ENCODE measurements around the gene CAPN15.

The CAPN15 gene

DNA sequence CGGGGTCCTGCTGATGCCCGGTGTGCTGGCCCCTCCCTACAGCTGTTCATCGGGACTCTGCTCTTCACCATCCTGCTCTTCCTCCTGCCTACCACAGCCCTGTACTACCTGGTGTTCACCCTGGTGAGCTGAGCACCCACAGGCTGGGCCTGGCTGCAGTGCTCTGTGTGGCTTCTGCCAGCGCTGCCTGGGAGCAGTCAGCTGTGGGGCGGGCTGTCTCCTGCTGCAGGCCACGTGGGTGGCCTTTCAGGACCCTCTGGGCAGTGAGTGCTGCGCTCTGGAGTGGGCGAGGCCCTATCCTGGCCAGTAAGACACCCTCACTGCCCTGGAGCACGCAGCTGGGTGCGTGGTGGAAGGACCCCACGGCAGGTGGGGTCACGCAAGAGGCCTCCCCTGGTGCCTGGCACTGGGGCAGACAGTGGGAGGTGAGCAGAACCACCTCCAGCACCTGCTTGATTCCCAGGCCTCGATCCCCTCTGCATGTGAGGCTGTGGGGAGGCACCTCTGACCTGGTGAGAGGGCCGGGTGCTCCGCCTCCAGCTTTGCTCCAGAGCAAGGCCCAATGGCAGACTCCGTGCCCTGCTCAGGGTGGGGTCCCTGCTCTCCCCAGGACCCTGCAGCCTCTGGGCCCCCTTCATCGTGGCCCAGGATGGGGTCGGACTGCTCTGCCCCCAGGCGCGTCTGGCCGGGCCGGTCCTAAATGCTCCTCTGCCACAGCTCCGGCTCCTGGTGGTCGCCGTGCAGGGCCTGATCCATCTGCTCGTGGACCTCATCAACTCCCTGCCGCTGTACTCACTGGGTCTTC lies 52.8 kb downstream of the CAPN15 start:
- no peak for DNase-seq

DNA sequence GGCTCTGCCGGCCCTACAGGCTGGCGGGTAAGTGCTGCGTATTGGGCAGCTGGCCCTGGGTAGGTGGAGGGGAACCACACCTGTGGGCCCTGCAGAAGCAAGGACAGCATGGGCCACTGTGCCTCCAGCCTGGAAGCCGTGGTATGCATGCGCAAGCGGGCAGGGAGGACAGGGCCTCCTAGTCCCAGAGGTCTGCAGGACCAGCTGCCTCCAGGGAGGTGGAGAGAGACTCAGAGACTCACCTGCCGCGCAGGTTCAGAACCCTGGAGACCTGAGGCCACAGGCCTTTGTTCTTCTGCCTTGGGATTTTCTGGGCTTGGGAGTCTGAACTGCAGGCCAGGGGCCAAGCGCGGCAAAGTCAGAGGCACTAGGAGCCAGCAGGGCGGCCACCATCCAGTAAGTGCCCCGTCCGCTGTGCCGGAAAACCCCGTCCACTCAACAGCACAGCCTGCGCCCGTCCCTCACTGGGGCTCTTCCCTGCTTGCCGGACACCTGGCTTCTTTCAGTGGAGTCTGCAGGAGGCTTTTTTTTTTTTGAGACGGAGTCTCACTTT lies 53.5 kb downstream of the CAPN15 start:
- DNase-seq, result no peak

- no peak for DNase-seq
These were observed 54.7 kb downstream of the CAPN15 start for GRCh38 chr16:582218-582613.

- DNase-seq, result no peak
These were observed 55.3 kb downstream of the CAPN15 start for GRCh38 chr16:582614-583331.

DNA sequence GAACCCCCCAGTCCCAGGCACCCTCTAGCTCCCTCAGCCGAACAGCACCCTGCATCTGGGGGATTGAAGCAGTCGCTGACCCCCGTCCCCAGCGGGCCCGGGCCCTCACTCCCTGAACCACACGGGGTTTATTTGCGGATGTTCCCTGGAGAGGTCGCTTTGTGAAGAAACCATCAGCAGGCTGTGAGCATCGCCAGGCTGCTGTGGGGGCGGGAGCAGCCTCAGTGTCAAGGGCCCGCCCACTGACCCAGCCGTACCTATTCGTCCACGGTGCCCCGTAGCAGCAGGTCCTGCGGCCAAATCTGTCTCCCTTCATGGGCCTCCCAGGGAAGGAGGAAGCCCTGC lies 55.9 kb downstream of the CAPN15 start:
- no peak for DNase-seq

DNA sequence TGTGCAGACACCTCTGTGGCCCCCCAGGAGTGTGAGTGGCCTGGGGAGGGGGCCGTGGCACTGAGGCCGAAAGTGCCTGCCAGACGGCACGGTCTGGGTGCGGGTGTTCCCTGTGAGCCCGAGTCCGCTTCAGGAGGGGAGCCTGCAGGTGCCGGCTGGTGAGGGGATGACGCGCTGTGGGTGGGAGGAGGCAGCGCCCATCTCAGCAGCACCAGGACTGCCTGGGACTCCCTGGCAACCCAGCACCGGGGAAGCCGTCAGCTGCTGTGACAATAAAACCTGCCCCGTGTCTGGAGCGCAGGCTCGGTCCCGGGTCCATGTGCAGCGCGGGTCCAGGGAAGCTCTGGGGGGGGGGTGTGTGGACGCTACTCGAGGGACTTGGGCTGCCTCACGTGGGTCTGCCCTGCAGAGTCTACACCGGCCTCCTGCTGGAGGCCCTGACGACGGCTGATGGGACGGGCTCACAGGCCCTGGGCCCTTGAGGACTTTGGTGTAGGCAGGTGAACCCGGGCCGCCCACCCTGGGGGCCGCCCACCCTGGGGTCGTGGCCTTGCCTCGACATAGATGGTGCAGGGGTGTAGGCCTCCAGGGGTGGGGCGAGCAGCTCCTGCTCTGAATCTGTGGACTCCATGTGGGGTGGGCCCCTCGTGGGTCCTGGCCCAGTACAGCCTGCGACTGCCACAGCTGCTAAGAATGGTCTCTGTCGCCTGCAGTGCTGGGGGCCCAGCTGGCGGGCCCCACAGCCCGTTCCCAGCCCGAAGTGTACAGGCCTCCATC lies 56.5 kb downstream of the CAPN15 start:
- DNase-seq, result no peak

DNA sequence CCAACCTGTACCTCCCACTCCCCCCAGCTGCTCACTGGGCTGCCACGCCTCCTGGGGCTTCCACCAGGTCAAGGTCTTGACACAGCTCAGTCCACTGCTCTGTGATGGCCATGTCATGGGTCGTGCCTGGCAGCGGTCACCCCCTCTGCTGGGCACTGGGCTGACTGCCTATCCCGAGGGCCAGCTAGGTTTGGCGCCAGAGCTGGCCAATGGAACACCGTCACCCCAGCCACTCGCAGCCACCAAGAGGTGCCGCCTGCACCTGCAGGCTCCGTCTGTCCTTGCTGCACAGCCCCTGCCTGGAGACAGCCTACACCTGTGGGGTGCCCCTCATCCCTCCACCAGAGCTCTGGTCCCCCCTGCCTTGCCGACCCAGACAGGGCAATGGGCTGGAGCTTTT lies 57.8 kb downstream of the CAPN15 start:
- DNase-seq, result no peak

GRCh38 chr16:586047-586644 lies 58.6 kb downstream of the CAPN15 start:
- DNase-seq, result no peak

- no peak for DNase-seq
These were observed 59.4 kb downstream of the CAPN15 start for GRCh38 chr16:586645-587590.

DNA sequence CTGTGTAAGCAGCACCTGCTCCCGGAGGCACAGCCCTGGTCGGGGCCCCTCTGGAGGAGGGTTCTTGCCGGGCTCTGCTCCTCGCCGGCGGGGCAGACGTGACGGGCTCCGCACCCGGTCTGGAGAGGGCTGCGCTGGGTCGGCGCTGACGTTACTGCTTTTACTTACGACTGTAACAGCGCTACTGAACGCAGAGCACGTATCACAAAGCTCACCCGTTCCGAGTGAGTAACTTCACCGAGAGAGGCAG lies 61.1 kb downstream of the CAPN15 start:
- DNase-seq, result no peak

DNA sequence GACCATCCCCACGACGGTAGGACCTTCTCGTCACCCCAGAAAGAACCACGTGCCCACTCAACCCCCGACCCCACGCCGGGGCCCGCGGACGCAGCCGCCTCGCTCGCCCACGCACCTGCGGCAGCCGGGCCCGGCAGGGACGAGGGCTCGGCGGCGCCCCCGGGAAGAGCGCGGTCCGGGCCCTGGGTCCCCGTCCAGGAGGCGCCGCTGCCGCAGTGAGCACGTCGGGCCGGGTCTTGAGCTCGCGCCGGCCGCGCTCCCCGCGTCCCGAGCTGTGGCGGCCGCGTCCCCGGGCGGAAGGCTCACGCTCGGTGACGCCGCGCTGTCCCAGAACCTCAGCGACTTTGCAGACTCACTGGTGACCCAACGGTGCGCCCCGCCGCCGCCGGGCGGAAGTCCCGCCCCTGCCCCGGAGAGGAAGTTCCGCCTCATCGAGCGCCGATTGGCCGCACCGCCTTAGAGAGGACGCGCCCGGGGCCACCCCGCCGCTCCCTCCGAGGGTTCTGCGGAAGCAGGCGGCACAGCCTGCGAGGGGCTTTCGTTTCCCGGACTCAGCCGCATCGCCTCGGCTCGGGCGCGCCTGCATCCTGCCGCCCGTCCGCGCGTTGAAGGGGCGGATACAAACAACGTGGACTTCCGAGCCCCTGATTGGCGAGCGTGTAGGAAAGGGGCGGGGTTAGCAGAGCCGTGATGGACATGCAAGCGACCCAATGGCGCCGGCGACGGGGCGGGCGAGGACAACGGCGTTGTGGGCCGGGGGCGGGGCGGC lies 61.6 kb downstream of the CAPN15 start:
- peak; percentile 95 for DNase-seq

DNA sequence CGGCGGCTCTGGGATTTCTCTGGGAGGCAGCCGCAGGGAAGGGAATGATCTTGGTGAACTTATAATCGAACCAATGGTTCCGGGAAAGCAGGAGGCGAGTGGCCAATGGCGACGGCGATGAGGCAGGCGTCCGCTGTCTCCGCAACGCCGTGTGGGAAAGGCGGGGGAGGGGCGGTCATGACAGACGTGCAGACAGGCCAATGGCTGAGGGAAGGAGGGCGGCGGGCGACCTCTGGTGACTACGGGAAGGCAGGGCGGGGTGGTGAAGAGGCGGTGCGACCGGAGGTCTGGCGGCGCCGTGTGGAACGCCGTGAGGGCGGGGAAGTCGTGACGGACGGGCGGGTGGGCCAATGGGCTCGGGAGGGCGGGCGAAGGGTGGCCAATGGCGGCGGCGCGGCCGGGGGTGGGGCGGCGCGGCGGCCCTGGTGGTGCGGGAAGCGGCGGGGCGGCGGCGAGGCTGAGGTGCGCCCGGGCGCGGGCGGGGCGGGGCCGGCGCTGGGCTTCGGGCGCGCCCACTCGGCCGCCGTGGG lies 62.2 kb downstream of the CAPN15 start, which contains the start of gene RAB40C:
Gene RAB40C, plus strand, starts transcription at position 409 of the 530 bp plus-strand sequence. CDS start 226 bp downstream, outside the sequence.
- DNase-seq, result peak; percentile 99

DNA sequence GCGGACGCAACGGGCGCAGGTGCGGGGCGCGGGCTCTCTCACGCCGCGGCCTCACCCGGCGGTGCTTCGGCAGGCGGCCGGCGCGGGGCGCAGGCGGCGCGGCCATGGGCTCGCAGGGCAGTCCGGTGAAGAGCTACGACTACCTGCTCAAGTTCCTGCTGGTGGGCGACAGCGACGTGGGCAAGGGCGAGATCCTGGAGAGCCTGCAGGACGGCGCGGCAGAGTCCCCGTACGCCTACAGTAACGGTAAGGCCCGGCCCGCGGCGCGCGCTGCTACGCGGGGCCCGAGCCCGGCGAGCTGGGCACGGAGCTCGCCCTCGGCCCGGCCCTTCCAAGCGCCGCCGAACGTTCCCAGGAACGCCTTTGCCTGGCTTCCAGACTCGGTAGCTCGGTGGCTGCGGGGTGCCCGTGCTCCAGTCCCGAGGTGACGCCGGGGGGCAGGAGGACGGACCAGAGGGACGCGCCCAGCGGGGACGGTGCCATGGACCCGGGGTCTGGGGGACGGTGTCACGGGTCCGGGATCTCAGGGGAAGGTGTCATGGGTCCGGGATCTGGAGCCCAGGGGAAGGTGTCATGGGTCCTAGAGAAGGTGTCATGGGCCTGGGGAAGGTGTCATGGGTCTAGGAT lies 62.8 kb downstream of the CAPN15 start:
- DNase-seq, result no peak

DNA sequence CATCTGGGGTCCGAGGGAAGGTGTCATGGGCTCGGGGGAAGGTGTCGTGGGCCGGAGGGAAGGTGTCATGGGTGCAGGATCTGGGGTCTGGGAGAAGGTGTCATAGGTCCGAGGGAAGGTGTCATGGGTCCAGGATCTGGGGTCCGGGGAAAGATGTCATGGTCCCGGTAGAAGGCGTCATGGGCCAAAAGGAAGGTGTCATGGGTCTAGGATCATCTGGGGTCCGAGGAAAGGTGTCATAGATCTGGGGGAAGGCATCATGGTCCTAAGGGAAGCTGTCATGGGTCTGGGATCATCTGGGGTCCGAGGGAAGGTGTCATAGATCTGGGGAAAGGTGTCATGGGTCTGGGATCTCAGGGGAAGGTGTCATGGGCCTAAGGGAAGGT lies 63.3 kb downstream of the CAPN15 start:
- no peak for DNase-seq

DNA sequence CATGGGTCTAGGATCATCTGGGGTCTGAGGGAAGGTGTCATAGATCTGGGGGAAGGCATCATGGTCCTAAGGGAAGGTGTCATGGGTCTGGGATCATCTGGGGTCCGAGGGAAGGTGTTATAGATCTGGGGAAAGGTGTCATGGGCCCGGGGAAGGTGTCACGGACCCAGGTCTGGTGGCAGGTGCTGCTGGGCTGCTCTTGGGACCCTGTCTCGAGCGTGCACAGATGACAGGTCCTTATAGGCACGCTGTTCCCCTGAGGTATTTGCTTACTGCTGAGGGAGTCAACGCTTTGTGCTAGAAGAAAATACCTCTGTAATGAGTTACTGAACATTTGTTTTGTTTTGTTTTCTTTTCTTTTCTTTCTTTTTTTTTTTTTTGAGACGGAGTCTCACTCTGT lies 63.7 kb downstream of the CAPN15 start:
- no peak for DNase-seq

GRCh38 chr16:591892-592517 lies 64.5 kb downstream of the CAPN15 start:
- DNase-seq, result no peak

DNA sequence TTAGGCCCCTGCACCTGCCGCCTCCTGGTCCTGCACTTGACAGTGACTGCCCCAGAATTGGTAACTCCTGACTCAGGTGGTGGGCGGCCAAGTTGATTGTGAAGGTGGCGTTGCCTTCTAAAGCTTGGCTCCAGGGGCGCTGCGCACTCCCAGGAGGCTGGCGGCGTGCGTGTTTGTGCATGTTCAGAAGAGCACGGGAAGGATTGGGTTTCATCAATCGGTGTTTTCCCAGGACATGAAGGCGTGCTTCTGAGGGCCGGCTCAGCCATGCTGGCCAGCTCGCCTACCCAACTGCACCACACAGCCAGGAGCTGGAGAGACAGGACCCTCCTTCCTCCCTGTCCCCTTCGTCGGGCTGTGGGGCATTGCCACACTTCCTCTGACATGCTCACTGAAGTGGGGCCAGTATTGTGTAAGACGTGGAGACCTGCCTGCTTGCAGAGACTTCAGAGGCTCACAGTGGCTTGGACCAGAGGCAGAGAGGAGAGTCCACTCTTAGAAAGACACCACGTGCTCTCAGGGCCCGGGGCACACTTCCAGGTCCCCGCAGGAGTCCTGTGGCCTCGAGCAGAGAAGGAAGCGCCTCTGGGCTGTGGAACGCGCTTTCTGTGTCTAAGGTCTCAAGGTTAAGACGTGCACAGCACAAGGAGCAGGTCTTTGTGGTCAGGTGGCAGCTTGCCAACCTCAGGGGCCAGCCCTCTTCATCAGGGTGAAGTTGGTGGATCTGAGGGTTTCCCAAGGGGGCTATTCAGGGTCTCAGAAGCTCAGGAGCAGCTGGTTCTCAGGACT lies 65.2 kb downstream of the CAPN15 start:
- DNase-seq, result peak; percentile 22

DNA sequence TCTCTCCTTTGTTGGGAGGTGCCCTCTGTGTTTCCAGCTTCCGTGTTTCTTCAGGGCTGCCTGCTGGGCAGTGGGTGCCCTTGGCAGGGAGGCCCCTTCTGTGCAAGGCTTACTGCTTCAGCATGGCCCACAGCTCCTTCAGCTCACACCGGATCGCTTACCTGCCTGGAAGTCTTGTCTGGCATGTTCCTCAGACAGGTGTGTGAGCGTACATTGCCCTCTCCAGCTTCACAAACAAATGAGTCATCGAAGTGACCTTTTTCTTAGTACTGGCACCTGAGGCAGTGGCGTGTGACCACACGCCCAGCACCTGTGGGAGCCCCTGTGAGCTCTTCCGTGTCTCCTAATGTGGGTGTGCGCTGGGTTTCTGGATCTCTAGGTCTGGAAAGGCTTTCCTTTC lies 65.9 kb downstream of the CAPN15 start:
- no peak for DNase-seq

DNA sequence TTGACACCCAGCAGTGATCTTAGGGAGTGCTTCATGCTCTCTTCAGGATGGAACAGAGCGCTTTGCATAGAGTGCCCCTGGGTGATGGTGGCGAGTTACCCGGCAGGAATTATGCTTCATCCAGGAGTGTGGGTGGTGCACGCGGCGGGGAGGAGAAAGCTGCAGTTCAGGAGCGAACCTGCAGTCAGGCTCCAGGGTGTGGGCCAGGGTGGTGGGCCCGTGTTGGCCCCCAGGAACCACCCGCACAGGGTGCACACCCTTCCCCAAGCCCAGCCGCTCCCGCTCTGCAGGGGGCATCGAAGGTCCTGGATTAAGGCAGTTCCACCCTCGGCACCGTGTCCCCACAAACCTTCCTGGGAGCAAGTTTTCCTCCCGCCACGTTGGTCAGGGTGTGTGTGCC lies 66.3 kb downstream of the CAPN15 start:
- no peak for DNase-seq

All from NK-92 treated with Interleukin-12 subunit alpha and Interleukin-12 subunit beta, amount 100 ng/mL, for 24 hours (cell line).